Suprapubic skin (tissue), 4 donors: ENCODE measurements around the gene AADACL2.
"Not testable (repeated sequence)": the region's sequence is repeated elsewhere in the genome, so short reads cannot be mapped to it uniquely, and the experiment has no call there.

Experiments
- CTCF ChIP-seq, 2 donors: fragments of 200-600 bp in 1 of 2; fragments of 450-650 bp in 1 of 2; sonication (generic) in 1 of 2; IDR thresholded peaks; one replicate each; pipeline ENCODE4 v1.5.1; 2016 to 2019; ENCODE audit warnings: antibody characterized with exemption in 2 of 2, mild to moderate bottlenecking in 1 of 2, moderate library complexity in 1 of 2
- EP300 ChIP-seq: sonication (generic); formaldehyde crosslinking; IDR thresholded peaks from one replicate; pipeline ENCODE4 v1.6.1; 2017; ENCODE audit warnings: antibody characterized with exemption
- POLR2A ChIP-seq, 2 donors: fragments of 450-650 bp; IDR thresholded peaks; one replicate each; pipeline ENCODE4 v1.6.1; 2017; ENCODE audit warnings: antibody characterized with exemption in 2 of 2, mild to moderate bottlenecking in 2 of 2, moderate library complexity in 2 of 2
- POLR2AphosphoS5 ChIP-seq, 3 donors: sonication (generic); formaldehyde crosslinking; IDR thresholded peaks; one replicate each; pipeline ENCODE4 v1.6.1; 2017; ENCODE audit warnings: antibody characterized with exemption in 3 of 3

GRCh38 chr3:151790763-151791162 lies 57.0 kb downstream of the AADACL2 start:
- TF ChIP-seq CTCF (IDR thresholded peaks at IDR 0.05); POLR2AphosphoS5 (IDR thresholded peaks at IDR 0.05); POLR2A (IDR thresholded peaks at IDR 0.05); EP300: not testable (repeated sequence)
